Measurements from ENCODE around the gene CRYBG3. TPM values are rescaled to one million over a fixed set of nuclear protein-coding genes. Genes with fewer than 3 reads are reported as not detected.

The CRYBG3 gene
- total RNA-seq, 1 donor from 2014 or later, result 19.9 TPM

DNA sequence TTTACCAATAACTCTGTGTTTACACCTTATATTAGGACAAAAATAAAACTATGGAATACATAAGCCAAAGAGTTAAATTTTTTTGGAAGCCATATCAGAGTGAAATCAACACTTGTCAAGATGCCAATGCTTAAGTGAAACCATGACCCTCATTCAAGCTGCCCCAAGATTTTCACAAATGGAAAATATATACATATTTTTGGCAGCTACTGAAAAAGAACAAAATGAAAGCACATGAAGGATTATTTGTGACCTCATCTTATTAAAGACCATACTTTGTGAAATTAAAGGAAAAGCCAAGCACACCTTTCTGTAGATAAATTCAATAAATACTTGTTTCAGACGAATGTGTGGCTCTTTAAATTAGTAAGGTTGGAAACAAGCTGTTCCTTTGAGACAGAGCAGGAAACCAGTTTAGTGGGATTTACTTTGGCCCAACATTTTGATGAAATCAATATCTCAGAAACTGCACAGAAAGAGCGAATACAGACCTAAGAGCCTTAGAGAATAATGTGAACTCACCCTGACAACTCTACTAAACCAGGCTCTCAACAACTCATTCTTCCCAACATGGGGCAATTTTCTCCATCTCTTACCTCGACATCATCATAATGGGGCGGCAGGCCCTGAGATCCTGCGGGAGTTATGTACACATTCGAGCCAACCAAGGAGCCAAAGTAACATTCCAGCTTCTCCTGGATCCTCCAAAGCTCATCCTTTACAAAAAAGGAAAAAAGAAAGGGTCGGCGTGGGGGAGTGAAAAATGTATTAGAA is 139.4 kb downstream of the CRYBG3 start:
- intact Hi-C loops (cut with micrococcal nuclease), result no loop called here

DNA sequence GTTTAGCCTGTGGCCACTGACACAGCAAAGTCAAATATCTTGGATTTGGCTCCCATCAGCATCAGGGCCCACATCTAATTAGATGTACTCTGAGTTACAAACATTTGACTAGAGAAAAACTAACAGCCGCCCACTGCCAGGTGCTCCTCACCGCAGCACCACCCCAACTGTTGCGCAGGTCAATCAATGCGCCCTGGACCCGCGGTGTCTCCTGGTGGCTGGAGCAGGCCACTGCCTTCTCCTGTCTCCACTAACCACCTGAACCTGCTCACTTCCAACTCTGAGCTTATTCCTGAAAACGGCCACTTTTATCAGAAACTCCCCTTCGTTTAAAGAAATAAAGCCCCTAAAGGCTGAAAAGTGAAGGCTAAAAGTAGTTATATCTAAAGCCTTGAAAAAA is 146.2 kb downstream of the CRYBG3 start:
- Histone ChIP-seq H3K9me3 (replicated peaks) (no peaks in the 10 kb centered on the region), H3K27ac (replicated peaks) (no peak overlapping the region), H3K4me3 (no peak overlapping the region), H3K36me3 (no peaks in the 10 kb centered on the region), H3K27me3 (ENCODE audit: low read depth) (no peaks in the 10 kb centered on the region), H3K4me1 (peaks cover 49% of the 10 kb centered on the region)
- DNase-seq, result no peak
- intact Hi-C loops (cut with micrococcal nuclease), result no loop called here
- TF ChIP-seq, protein P1, sequence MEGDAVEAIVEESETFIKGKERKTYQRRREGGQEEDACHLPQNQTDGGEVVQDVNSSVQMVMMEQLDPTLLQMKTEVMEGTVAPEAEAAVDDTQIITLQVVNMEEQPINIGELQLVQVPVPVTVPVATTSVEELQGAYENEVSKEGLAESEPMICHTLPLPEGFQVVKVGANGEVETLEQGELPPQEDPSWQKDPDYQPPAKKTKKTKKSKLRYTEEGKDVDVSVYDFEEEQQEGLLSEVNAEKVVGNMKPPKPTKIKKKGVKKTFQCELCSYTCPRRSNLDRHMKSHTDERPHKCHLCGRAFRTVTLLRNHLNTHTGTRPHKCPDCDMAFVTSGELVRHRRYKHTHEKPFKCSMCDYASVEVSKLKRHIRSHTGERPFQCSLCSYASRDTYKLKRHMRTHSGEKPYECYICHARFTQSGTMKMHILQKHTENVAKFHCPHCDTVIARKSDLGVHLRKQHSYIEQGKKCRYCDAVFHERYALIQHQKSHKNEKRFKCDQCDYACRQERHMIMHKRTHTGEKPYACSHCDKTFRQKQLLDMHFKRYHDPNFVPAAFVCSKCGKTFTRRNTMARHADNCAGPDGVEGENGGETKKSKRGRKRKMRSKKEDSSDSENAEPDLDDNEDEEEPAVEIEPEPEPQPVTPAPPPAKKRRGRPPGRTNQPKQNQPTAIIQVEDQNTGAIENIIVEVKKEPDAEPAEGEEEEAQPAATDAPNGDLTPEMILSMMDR (IDR thresholded peaks at IDR 0.05; ENCODE audit: borderline replicate concordance), result no peak

More for the DNA sequence above, 139.4 kb downstream of the CRYBG3 start:
- Histone ChIP-seq H3K9me3 (replicated peaks) (no peaks in the 10 kb centered on the region), H3K4me1 (peaks cover 33% of the 10 kb centered on the region), H3K4me3 (no peak overlapping the region), H3K27ac (replicated peaks) (no peak overlapping the region), H3K27me3 (ENCODE audit: low read depth) (no peaks in the 10 kb centered on the region), H3K36me3 (peaks cover 29% of the 10 kb centered on the region)
- TF ChIP-seq, protein P1 (IDR thresholded peaks at IDR 0.05; ENCODE audit: borderline replicate concordance), result no peak
- no peak for DNase-seq

DNA sequence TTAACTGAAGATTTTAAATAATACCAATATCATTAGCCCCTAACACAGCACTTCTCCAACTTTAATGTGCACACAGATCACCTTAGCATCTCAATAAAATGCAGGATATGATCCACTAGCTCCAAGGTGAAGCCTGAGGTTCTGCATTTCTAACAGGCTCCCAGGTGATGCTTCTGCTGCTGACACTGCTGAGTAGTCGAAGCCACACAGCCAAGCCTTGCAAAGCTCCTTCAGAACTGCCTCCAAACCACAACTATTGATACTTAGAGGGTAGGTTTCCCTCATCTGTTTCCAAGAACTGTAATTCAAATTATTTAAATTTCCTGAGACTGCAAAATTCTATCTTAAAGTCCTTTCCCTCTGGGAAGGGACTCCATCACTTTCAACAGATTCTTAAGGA is 146.6 kb downstream of the CRYBG3 start:
- no peaks in the 10 kb centered on the region for H3K27me3 ChIP-seq (ENCODE audit: low read depth)
- DNase-seq, result no peak
- intact Hi-C loops (cut with micrococcal nuclease), result no loop called here
- H3K27ac ChIP-seq (replicated peaks), result no peak overlapping the region
- no peaks in the 10 kb centered on the region for H3K9me3 ChIP-seq (replicated peaks)
- H3K36me3 ChIP-seq, result no peaks in the 10 kb centered on the region
- peaks cover 48% of the 10 kb centered on the region for H3K4me1 ChIP-seq
- TF ChIP-seq, protein P1 (IDR thresholded peaks at IDR 0.05; ENCODE audit: borderline replicate concordance), result no peak
- no peak overlapping the region for H3K4me3 ChIP-seq

DNA sequence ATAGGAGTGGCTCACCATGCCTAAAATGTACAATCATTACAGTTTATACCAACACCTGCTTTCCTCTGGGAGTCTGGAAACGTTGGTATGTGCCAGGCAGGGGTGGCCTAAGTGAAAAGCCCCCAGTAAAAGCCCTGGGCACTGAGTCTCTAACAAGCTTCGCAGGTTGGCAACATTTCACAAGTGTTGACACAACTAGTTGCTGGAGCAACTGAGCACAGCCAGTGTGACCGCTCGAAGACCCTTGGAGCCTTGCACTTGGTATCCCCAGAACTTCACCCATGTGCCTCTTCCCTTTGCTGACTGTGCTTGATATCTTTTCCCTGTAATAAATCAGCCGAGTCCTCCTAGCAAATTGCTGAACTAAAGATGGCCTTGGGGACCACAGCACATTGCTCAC is 147.7 kb downstream of the CRYBG3 start:
- Histone ChIP-seq H3K4me1 (peaks cover 38% of the 10 kb centered on the region), H3K9me3 (replicated peaks) (no peaks in the 10 kb centered on the region), H3K4me3 (no peak overlapping the region), H3K27ac (replicated peaks) (no peak overlapping the region), H3K36me3 (no peaks in the 10 kb centered on the region), H3K27me3 (ENCODE audit: low read depth) (no peaks in the 10 kb centered on the region)
- intact Hi-C loops (cut with micrococcal nuclease), result no loop called here
- no peak for DNase-seq
- TF ChIP-seq, protein P1 (IDR thresholded peaks at IDR 0.05; ENCODE audit: borderline replicate concordance), result no peak

DNA sequence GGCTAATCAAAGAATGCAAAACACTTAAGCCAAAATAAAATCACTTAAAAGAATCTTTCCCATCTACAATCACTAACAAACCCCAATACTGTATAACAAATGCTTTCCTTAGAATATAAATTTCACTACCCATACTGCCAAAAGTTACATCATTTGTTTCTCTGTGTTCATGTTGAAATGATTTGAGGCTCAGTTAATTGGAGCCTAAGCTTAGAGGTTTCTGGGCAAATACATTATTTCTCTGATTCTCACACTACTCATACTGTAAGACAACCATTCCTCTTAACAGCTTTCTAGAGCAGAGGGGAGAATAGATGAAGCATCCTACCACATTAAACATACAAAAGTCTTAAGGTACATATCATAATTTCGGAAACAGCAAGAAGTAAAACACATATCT is 148.3 kb downstream of the CRYBG3 start:
- H3K9me3 ChIP-seq (replicated peaks), result no peaks in the 10 kb centered on the region
- peaks cover 38% of the 10 kb centered on the region for H3K4me1 ChIP-seq
- TF ChIP-seq, protein P1 (IDR thresholded peaks at IDR 0.05; ENCODE audit: borderline replicate concordance), result no peak
- H3K4me3 ChIP-seq, result no peak overlapping the region
- intact Hi-C loops (cut with micrococcal nuclease), result no loop called here
- H3K36me3 ChIP-seq, result no peaks in the 10 kb centered on the region
- H3K27ac ChIP-seq (replicated peaks), result peak overlapping the region; percentile 86
- DNase-seq, result no peak
- H3K27me3 ChIP-seq (ENCODE audit: low read depth), result no peaks in the 10 kb centered on the region

Measured in left ventricle myocardium inferior (tissue), 1 donor.